RPMI7951 (cell line): Measurements from ENCODE around the gene PTPRJ. TPM values are rescaled to one million over a fixed set of nuclear protein-coding genes. Genes with fewer than 3 reads are reported as not detected.
A peak's percentile ranks its signal among the peaks of the same experiment; 100 is the strongest.

Experiments used
- DNase-seq: peaks from one replicate; pipeline ENCODE4 v3.0.0-alpha.2; 2012; ENCODE audit warnings: low read depth
- total RNA-seq: library from RNA; depleted of rRNA; stranded (reverse); fragments of >200 nt; shearing (Covaris generic); gene quantifications from 2 replicates; pipeline ENCODE4 v1.2.3, GENCODE V29; 2014

The PTPRJ gene
- total RNA-seq, 1 experiment from 2014 or later, result 13.6 TPM

- DNase-seq, result no peak
These were observed 14.1 kb downstream of the PTPRJ start for GRCh38 chr11:47994417-47994816.

DNA sequence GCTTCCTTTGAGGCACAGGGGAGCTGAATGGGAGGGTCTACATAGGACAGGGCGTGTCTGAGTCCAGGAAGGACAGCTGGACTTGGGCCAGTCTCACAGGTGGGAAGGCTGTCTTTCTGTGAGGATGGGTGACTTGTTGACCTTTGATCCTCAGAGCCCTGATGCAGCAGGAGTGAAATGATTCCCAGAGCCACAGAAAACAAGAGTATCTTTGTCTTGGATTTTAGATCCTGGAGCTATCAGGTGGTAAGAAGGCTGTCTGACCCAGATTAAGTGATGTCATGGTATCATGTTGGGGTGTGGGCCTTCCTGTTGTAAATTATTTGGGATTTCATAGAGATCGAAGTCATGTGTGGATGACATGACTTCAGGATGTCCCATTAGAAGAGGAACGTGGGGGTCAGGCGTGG lies 15.0 kb downstream of the PTPRJ start:
- DNase-seq, result no peak

DNA sequence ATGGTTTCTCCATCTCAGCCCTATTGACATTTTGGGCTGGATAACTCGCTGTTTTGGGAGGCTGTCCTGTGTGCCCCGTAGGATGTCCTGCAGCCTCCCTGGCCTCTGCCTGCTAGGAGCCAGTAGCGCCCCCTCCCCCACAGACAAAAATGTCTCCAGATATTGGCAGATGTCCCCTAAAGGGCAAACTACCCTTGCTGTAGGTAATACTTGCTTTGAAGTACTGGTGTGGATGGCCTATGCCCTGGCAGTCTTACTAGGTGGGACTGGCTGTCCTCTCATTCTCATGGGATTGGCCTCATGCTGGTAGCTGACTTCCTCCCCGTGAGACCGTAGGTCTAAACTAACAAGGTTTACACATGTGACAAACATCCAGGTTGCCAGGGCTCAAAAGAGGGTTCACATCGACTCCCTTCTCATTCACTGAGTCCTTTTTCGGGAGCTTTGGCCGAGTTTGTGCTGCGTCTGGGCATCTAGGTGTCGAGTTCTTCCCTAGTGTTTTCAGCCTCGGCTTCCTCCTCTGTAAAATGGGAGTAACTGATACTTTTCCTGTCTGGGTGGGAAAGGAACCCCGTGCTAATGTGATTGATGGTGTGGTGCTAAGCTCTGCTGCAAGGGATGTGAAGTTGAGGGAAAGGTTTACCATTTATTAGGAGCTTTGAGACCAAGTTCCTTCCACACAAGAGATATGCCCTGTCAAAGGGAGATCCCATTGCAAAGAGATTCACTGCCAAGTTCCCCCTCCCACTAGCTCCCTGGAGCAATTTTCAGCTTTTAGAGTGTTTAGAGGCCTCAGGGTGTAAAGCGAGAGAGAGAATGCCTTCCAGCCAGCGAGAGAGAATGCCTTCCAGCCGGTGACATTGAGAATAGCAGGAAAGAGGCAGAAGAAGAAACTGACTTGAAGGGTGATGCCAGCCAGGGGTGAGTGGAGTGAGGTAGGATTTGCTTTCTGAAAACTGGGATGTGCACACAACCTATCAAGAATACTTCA lies 17.0 kb downstream of the PTPRJ start:
- DNase-seq, result no peak

DNA sequence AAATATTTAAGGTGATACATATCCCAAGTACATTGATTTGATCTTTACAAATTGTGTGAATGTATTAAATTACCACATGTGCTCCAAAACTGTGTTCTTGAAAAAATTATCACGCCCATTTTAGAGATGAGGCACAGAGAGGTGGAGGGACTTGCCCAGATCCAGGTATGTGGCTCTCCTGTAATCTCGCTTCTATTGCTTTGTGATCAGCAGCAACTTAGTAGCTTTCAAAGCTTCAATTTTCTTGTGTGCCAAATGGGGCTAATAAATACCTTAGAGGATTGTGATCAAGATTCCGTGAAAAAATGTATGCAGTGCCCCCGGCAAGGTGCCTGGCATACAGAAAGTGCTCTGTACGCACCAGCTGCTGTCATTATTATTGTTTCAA lies 18.0 kb downstream of the PTPRJ start:
- no peak for DNase-seq

DNA sequence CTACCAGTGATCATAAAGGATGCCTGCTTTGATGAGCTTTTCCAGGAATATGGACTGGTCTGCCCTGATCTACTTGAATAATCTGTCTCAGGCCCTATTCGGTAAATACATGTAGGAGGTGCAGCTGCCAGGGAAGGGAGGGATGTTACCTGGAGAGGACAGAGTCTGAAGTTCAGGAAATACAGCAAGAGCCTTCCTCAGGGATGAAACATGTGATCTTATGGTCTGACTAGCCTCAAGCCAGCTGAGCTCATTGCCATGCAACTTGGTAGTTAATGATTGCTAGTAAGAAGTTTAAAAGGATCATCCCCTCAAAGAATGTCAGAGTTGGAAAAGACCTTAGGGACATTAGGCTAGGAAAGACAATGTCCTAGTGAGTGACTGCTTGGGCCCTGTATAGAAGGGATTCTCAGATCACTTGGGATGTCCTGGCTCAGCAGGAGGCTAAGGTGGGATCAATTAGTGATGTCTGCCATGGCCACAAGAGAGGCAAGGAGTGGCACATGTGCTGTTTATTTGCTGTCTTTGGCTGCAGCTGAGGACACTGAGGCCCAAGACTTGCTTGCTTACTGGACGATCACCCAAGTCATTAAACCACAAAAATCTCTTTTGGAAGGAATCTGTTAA lies 18.5 kb downstream of the PTPRJ start:
- DNase-seq, result no peak

DNA sequence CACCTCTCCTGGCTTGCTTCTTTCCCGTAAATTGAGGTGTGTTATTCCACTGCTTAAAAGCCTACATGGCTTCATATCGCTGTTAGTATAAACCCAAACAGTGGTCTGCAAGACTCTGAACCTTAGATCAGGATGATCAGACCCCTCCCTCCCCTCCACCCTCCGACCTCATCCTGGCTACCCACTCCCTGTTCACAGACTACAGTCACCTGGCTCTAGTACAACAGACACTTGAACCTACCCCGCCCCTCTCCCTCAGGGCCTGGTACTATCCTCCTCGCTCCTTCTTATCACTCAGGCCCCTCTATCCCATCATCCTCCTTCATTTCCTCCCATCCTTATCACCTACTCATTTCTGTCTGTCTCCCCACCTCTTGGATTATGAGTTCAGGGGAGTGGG lies 20.1 kb downstream of the PTPRJ start:
- DNase-seq, result no peak

- DNase-seq, result peak; percentile 38
These were observed 21.2 kb downstream of the PTPRJ start for GRCh38 chr11:48001438-48002021.

- no peak for DNase-seq
These were observed 22.2 kb downstream of the PTPRJ start for GRCh38 chr11:48002561-48002960.

DNA sequence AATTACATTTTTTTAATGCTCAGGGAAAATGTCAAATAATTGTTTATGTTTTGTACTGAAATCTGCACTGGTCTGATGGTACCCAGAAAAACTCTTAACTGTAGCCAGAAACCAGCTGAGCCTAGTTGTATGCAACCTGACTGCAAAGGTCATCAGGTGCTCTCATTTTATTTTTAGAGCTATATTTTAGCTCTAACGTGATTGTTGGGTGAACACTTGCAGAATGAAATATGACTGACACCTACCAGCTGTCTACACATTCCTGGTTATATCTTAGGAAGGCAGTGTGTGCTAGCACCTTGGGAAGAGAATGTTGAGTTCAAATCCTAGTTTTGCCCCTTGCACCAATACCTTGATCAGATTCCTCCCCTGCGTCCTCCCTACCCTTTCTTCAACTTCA lies 23.6 kb downstream of the PTPRJ start:
- DNase-seq, result no peak

- no peak for DNase-seq
These were observed 24.1 kb downstream of the PTPRJ start for GRCh38 chr11:48004456-48004855.

DNA sequence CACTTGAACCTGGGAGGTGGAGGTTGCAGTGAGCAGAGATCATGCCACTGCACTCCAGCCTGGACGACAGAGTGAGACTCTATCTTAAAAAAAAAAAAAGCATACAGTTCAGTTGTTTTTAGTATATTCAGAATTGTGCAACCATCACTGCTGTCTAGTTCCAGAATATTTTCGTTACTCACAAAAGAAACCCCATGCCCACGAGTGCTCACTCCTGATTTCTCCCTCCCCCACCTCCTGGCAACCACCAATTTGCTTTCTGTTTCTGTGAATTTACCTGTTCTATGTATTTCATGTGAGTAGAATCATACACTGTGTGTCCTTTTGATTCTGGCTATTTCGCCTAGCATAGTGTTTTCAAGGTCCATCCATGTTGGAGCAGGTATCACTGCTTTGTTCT lies 24.8 kb downstream of the PTPRJ start:
- no peak for DNase-seq

- DNase-seq, result no peak
These were observed 25.5 kb downstream of the PTPRJ start for GRCh38 chr11:48005831-48006270.

- no peak for DNase-seq
These were observed 26.1 kb downstream of the PTPRJ start for GRCh38 chr11:48006301-48006992.

DNA sequence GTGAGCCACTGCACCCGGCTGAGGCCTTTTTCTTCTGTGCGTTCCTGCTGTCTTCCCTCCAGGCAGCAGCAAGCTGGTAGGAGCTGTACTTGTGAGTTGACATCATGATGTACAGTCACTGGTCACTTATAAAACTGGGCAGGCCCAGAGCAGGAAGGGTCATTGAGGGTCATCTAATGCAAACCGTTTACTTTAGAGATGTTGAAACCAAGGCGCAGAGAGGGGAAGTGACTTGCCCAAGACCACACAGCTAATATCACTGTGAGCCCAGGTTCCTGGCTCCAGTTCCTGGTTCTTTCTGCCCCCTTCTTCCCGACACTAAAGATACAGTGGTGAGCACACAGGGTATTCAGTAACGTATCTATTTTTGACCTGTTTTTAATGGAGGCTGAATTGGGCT lies 27.3 kb downstream of the PTPRJ start:
- DNase-seq, result no peak

DNA sequence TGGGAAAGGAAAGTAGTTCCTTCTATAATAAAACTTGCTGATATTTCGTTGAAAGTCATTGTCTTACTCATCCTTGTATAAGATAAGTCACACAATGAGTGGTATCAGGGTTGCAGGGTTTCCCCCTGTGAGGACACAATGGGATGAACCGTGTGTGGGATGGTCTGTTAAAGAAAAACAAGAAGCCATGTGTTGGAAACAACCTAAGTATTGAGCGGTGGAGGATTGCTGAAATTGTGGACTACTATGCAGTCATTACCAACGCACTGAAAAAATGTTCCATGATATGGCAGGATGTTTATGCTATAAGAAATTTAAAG lies 28.6 kb downstream of the PTPRJ start:
- DNase-seq, result no peak

GRCh38 chr11:48011102-48011797 lies 30.9 kb downstream of the PTPRJ start:
- no peak for DNase-seq

DNA sequence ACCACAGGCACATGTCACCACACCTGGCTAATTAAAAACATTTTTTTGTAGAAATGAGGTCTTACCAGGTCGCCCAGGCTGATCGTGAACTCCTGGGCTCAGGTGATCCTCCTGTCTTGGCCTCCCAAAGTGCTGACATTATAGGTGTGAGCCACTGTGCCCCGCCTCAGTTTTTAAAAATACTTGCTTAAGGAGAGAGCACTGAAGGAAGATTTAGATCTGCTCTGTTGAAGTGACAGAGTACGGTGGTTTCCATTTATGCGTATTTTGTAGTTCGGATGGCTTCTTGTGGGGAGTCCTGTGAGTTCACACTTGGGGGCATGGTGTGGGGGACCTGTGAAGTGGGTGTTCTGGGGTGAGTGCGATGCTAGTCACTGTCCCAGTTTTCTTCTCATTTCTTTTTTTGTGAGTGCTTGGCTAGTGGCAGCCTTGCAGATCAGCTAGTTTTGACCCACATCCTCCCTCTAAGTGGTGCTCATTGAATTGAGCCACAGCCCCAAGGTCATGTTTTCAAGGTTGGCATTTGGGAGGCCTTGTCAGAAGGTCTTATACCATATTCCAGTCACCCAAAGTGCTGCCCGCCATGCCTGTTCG lies 31.5 kb downstream of the PTPRJ start:
- DNase-seq, result no peak

DNA sequence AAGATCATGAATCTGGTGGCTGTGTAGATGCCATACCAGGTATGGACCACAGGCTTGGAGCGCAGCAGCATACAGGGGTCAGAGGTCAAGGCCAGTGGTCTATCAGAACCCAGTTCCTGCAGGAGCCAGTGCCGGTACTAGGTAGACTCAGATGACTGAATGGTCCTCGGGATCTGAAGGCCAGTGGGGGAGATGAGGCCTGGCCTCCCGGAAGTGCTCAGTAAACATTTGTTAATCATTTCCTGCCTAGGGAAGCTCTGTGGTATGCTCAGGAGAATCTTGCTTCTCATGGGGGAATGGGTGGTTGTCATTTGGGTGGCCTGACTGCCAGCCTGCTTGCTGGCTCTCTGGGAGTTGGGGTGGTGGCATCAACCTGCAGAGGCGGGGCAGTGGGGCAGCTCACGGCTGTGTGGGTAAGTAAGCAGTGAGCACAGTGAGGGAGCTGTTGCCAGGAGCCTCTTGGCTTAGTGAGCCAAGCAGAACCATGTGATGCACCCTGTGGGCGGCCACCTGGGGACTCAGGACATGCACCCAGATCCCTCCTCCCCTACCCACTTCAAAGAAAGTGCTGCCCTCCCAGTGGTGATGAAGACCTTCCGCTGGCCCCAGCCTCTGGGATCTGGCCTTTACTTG lies 33.0 kb downstream of the PTPRJ start:
- peak; percentile 58 for DNase-seq

DNA sequence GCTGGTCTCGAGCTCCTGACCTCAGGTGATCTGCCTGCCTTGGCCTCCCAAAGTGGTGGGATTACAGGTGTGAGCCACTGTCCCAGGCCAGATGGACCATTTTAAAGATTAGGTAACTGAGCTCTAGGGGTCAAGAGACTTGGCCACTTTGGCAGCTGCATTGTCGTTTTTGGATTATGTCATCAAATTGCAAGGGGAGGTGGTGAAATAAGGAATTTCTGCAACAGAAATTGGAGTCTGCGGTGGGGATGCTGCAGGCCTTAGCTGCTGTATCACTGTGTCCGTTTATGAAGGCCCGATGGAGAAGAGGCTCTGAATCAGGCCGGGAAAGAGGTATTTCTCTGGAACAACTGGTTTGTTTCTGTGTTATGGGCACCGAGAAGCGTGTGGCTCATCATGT lies 34.6 kb downstream of the PTPRJ start:
- no peak for DNase-seq

- DNase-seq, result no peak
These were observed 36.9 kb downstream of the PTPRJ start for GRCh38 chr11:48017105-48017830.
